Fibroblast of lung (primary cell): ENCODE data around the gene TSGA10IP. TPM values are rescaled to one million over a fixed set of nuclear protein-coding genes. Genes with fewer than 3 reads are reported as not detected.

Experiments used
- DNase-seq, 2 donors: peaks; one replicate each; pipeline versions ENCODE4 v3.0.0 to v3.0.0-alpha.2; 2010; ENCODE audit warnings: low read depth in 2 of 2
- H2AFZ ChIP-seq: 2 replicates; pipeline ENCODE4 v1.5.1; 2012; ENCODE audit warnings: low read length, control low read depth, inconsistent platforms
- H3K27ac ChIP-seq: 2 replicates; pipeline ENCODE4 v1.5.1; 2011; ENCODE audit warnings: low read length, control low read depth; ENCODE audit not compliant: insufficient read depth
- H3K27me3 ChIP-seq: 2 replicates; pipeline ENCODE4 v1.5.1; 2011; ENCODE audit warnings: mild to moderate bottlenecking, low read length; ENCODE audit not compliant: control insufficient read depth, insufficient read depth
- H3K36me3 ChIP-seq: 2 replicates; pipeline ENCODE4 v1.5.1; 2011; ENCODE audit warnings: low read length; ENCODE audit not compliant: control insufficient read depth, insufficient read depth
- H3K4me1 ChIP-seq: 2 replicates; pipeline ENCODE4 v1.5.1; 2011; ENCODE audit warnings: low read length; ENCODE audit not compliant: control insufficient read depth, insufficient read depth; ENCODE audit errors: extremely low read depth
- H3K4me2 ChIP-seq: 2 replicates; pipeline ENCODE4 v1.5.1; 2011; ENCODE audit warnings: low read length, control low read depth; ENCODE audit not compliant: insufficient read depth; ENCODE audit errors: extremely low read depth
- H3K4me3 ChIP-seq, 4 experiments: fragments of 200-600 bp in 1 of 4; sonication (generic) in 1 of 4; replicated peaks in 1 of 4; 2 replicates each; pipeline ENCODE4 v1.5.1; 2011 to 2016; ENCODE audit warnings: low read length in 4 of 4, low read depth in 3 of 4, mild to moderate bottlenecking in 3 of 4, control low read depth in 2 of 4, inconsistent platforms in 1 of 4, mixed read lengths in 1 of 4; ENCODE audit not compliant: insufficient read depth in 1 of 4; ENCODE audit errors: control extremely low read depth in 1 of 4
- H3K79me2 ChIP-seq: 2 replicates; pipeline ENCODE4 v1.5.1; 2012; ENCODE audit warnings: mild to moderate bottlenecking, low read length, inconsistent platforms; ENCODE audit not compliant: control insufficient read depth, insufficient read depth
- H3K9ac ChIP-seq: 2 replicates; pipeline ENCODE4 v1.5.1; 2011; ENCODE audit warnings: mild to moderate bottlenecking, low read length, control low read depth; ENCODE audit not compliant: insufficient read depth
- H3K9me3 ChIP-seq: 2 replicates; pipeline ENCODE4 v1.5.1; 2012; ENCODE audit warnings: low read depth, low read length; ENCODE audit not compliant: control insufficient read depth, insufficient read depth
- H4K20me1 ChIP-seq: 2 replicates; pipeline ENCODE4 v1.5.1; 2011; ENCODE audit warnings: low read length; ENCODE audit not compliant: control insufficient read depth, insufficient read depth; ENCODE audit errors: extremely low read depth
- CTCF ChIP-seq, 2 donors: IDR thresholded peaks in 1 of 2; conservative IDR thresholded peaks in 1 of 2; 1 replicate in 1 of 2; 2 replicates in 1 of 2; pipeline ENCODE4 v1.5.1; 2011 to 2012; ENCODE audit warnings: low read length in 2 of 2, control low read depth in 1 of 2, inconsistent platforms in 1 of 2, low read depth in 1 of 2, mild to moderate bottlenecking in 1 of 2
- EZH2 ChIP-seq: IDR thresholded peaks from 2 replicates; pipeline ENCODE4 v1.5.1; 2012; ENCODE audit warnings: low read length, control low read depth, mild to moderate bottlenecking; ENCODE audit errors: missing control alignments
- polyA plus RNA-seq, 2 donors: library from polyadenylated mRNA; depleted of rRNA in 1 of 2; stranded (reverse) in 1 of 2; unstranded in 1 of 2; fragments of >200 nt; gene quantifications; 2 replicates each; pipeline ENCODE4 v1.2.1, GENCODE V29; 2011 to 2012; ENCODE audit warnings: missing spikeins in 1 of 2
- total RNA-seq: library from RNA; depleted of rRNA; stranded (reverse); fragments of >200 nt; gene quantifications from 2 replicates; pipeline ENCODE4 v1.2.1, GENCODE V29; 2014

TSGA10IP gene
- total and polyA plus RNA-seq, 2 donors (not counting 1 experiment from before 2014, with no cell fraction given) = 0.17 TPM; not detected in 1

GRCh38 chr11:65958291-65958690, 13.0 kb downstream of the TSGA10IP start:
- no peak overlapping the region for H3K27ac ChIP-seq
- H3K9me3 ChIP-seq = no peaks in the 10 kb centered on the region
- H3K27me3 ChIP-seq = no peaks in the 10 kb centered on the region
- no peak overlapping the region for H2AFZ ChIP-seq
- H3K4me2 ChIP-seq = no peak overlapping the region
- no peaks in the 10 kb centered on the region for H3K36me3 ChIP-seq
- DNase-seq = peak in 1 of 2 donors; percentile 30
- TF ChIP-seq EZH2 (no peak), CTCF (conservative IDR thresholded peaks at IDR 0.05 in 1 of 2, IDR thresholded peaks at IDR 0.05 in 1 of 2; ENCODE audit: low read depth in 1 of 2, low read length in 2 of 2) (no peak)
- peaks cover 5% of the 10 kb centered on the region for H3K4me1 ChIP-seq
- peaks cover 16% of the 10 kb centered on the region for H3K79me2 ChIP-seq
- H3K9ac ChIP-seq = no peak overlapping the region
- no peak overlapping the region for H3K4me3 ChIP-seq
- H4K20me1 ChIP-seq = no peaks in the 10 kb centered on the region

- H3K4me2 ChIP-seq = no peak overlapping the region
- no peak for DNase-seq
- H3K27ac ChIP-seq = no peak overlapping the region
- H2AFZ ChIP-seq = no peak overlapping the region
- TF ChIP-seq CTCF (conservative IDR thresholded peaks at IDR 0.05 in 1 of 2, IDR thresholded peaks at IDR 0.05 in 1 of 2; ENCODE audit: low read depth in 1 of 2, low read length in 2 of 2) (no peak), EZH2 (no peak)
- H3K27me3 ChIP-seq = no peaks in the 10 kb centered on the region
- no peaks in the 10 kb centered on the region for H3K9me3 ChIP-seq
- no peak overlapping the region for H3K4me3 ChIP-seq
- H3K4me1 ChIP-seq = peaks cover 7% of the 10 kb centered on the region
- H4K20me1 ChIP-seq = no peaks in the 10 kb centered on the region
- H3K9ac ChIP-seq = no peak overlapping the region
- H3K36me3 ChIP-seq = no peaks in the 10 kb centered on the region
- H3K79me2 ChIP-seq = peaks cover 22% of the 10 kb centered on the region
Measured at GRCh38 chr11:65958774-65959420, 13.6 kb downstream of the TSGA10IP start.

GRCh38 chr11:65960824-65961266, 15.6 kb downstream of the TSGA10IP start:
- Histone ChIP-seq H3K27ac (peak overlapping the region; percentile 79), H3K9me3 (no peaks in the 10 kb centered on the region), H3K4me3 (peak overlapping the region; percentile 59 to 97 (median 82)), H3K9ac (peak overlapping the region; percentile 96), H3K4me1 (peaks cover 7% of the 10 kb centered on the region), H2AFZ (peak overlapping the region; percentile 83), H3K4me2 (peak overlapping the region; percentile 77), H3K27me3 (no peaks in the 10 kb centered on the region), H4K20me1 (no peaks in the 10 kb centered on the region), H3K36me3 (peaks cover 15% of the 10 kb centered on the region), H3K79me2 (peaks cover 34% of the 10 kb centered on the region)
- DNase-seq = no peak
- TF ChIP-seq EZH2 (no peak), CTCF (conservative IDR thresholded peaks at IDR 0.05 in 1 of 2, IDR thresholded peaks at IDR 0.05 in 1 of 2; ENCODE audit: low read depth in 1 of 2, low read length in 2 of 2) (no peak)
